SHP77 (cell line): ENCODE measurements around the gene CDT1.
"Not testable (repeated sequence)": the region's sequence is repeated elsewhere in the genome, so short reads cannot be mapped to it uniquely, and the experiment has no call there.

Source experiments
- DNase-seq, 2 experiments: peaks; one replicate each; lab custom pipeline; 2025; lab: John Stamatoyannopoulos, UW

Gene CDT1

DNA sequence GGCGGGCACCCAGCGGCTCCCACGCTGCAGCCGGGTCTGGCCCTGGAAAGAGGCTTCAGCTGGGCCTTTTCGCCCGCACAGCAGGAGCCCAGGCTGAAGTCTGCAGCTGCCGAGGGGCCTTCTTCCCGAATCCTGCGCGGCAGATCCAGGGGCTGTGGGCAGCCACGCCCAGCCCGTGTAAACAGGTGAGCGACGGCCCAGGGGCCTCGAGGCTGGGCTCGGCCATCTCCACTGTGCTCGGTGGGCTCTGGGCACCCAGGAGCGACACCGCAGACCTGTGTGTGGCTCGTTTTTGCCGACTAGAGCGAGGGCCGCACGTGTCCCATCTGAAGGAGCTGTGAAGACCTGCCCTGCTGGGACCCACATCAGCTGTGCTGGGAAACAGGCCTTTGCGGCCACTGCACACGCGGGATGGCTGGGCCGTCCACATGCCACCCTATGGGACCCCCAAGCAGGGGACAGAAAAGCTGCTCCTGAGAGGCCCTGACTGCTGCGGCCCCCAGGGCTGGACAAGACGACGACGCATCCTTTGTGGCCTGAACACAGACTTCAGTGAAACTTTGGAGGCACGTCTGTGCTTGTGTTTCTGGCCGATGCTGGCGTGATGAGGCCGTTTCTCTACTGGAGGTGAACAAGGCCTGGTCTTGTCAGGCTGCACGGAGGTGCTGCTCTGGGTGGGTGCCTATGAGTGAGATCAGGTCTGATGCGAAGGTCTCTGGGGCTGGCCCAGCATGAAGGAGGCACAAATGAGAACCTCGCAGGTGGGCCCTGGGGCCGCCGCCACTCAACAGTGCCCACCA lies 13.3 kb downstream of the CDT1 start:
- DNase-seq = no peak

- DNase-seq = no peak
These were observed 14.4 kb downstream of the CDT1 start for GRCh38 chr16:88817785-88818574.

GRCh38 chr16:88818575-88818874 lies 14.9 kb downstream of the CDT1 start:
- no peak for DNase-seq

- no peak for DNase-seq
These were observed 15.5 kb downstream of the CDT1 start for GRCh38 chr16:88819126-88819525.

DNA sequence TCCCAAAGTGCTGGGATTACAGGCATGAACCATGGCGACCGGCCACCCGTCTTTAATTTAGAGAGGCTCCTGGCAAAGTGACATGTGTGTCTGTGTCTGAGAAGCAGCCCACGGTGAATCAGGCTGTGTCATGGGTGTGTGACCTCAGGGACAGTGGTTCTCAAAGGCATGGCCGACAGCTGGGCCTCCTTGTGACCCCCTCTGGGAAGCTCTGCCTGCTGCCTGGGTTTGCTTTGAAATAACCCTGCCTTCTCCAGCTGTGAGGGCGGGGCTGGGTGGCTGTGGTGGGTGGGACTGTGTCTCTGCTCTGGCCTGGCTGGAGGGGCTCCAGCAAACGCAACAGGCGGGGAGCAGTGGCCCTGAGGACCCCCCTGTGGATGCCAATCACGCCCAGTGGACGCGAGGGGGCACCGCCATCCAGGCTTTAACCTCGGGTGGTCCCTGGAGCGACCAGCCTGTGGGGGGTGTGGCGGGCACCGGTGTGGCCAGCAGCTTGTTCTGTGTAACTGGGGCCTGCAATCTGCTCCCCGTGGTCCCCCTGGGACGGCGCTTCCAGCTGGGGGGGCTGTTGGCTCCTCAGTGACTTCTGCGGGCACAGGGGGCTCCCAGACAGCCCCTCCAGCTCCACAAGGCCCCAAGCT lies 16.9 kb downstream of the CDT1 start:
- no peak for DNase-seq

GRCh38 chr16:88821168-88821850 lies 17.7 kb downstream of the CDT1 start:
- no peak for DNase-seq

- DNase-seq = no peak
These were observed 18.9 kb downstream of the CDT1 start for GRCh38 chr16:88822281-88823040.

DNA sequence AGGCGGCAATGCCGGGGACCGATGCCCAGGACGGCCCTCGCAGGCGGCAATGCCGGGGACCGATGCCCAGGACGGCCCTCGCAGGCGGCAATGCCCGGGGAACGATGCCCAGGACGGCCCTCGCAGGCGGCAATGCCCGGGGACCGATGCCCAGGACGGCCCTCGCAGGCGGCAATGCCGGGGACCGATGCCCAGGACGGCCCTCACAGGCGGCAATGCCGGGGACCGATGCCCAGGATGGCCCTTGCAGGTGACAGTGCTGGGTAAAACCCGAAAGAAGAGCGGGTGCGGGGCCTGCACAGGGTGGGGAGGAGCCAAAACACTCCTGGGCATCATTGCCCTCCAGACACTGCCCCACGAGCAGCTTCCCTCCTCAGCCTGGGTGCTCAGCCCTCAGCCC lies 20.1 kb downstream of the CDT1 start:
- not testable (repeated sequence) for DNase-seq

DNA sequence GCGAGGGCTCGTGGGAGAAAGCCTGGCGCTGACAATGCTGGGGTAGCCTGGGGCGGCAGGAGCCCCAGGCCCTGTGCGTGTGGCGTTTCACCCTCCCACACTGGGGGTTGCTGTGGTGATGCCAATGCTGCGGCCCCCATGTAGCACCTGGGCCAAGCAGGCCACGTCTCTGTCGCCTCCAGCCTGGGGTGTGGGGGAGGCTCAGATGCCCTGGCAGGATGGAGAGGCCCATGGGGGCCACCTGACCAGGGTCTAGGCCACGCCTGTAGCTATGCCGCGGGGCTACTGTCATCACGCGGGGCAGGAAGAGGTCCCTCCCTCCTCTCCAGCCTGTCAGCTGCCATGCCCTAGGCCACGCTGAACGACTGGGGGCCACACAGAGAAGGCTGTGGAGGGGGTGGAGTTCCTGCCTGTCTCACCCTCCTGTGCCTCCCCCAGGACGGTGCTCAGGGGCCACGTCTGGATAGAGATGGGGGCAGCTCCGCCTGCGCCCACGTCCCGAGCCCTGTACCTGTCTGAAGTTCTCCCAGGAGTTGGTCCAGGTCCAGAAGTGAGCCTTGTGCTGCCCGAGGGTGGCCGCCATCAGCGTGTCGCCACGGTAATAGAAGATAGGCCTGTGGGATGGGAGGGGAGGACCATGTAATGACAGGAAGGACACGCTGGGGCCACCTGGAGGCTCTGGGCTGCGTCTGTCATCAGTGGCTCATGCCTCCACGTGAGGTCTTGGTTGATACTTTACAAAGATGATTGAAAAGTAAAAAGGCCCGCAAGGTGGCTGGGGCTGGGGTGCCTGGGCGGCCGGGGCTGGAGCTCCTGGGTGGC lies 20.9 kb downstream of the CDT1 start:
- DNase-seq = no peak

DNA sequence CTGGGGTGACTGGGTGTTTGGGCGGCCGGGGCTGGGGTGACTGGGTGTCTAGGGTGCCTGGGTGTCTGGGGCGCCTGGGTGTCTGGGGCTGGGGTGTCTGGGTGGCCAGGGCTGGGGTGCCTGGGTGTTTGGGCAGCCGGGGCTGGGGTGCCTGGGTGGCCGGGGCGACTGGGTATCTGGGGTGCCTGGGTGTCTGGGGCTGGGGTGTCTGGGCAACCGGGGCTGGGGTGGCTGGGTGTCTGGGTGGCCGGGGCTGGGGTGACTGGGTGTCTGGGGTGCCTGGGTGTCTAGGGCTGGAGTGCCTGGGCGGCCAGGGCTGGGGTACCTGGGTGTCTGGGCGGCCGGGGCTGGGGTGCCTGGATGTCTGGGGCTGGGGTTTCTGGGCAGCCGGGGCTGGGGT lies 21.6 kb downstream of the CDT1 start:
- DNase-seq = no peak

- DNase-seq = no peak
These were observed 22.7 kb downstream of the CDT1 start for GRCh38 chr16:88826070-88826840.

GRCh38 chr16:88827727-88828126 lies 24.1 kb downstream of the CDT1 start:
- DNase-seq = no peak

DNA sequence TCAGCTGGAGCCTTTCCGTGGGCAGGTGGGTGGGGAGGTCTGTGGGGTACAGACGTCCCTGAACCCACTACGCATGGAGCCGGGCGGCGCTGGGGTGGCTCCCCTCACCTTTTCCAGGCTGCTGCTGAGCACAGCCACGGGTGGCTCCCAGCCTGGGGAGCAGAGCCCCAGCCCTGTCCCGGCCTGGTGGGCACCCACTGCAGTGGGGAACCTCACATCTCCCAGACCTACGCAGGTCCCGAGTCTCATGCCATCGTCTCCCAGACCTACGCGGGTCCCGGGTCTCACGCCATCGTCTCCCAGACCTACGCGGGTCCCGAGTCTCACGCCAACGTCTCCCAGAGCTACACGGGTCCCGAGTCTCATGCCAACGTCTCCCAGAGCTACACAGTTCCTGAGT lies 25.1 kb downstream of the CDT1 start:
- no peak for DNase-seq

GRCh38 chr16:88830258-88830657 lies 26.7 kb downstream of the CDT1 start:
- no peak for DNase-seq

DNA sequence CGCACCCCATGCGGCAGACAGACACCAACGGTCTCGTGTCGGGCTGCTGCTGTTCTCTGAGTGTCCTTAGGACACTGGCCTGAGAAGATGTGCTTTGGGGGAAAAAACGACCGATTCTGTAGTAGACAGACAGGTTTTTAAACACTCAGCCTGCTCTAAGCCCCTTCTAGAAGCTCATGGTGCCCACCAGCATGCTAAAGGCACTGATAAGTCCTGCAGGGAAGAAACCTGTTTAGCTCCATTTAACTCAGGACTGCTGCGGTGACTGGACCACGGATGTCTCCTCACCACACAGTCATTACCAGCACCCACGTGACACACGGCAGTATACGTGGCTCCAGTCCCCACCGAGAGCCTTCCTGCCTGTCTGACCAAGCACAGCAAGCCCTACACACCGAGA lies 27.2 kb downstream of the CDT1 start:
- no peak for DNase-seq

DNA sequence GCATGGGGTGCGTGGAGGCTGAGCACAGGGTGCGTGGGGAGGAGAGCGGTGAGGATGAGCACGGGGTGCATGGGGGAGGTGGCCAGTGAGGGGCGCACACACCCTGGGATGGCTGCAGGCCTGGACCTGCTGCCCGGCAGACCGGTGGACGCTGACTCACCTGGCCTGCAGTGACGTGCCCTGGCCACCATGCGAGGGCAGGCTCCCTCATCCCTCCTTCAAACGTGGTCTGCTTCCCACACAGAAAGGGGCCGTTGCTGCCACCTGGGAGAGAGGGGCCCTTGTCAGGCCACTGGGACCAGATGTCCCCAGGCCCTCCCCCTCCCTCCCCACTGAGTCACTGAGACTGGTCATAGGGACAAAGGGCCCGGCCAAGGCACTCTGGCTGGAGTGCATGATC lies 28.2 kb downstream of the CDT1 start:
- DNase-seq = no peak

- no peak for DNase-seq
These were observed 29.5 kb downstream of the CDT1 start for GRCh38 chr16:88833086-88833485.

GRCh38 chr16:88834670-88835069 lies 31.1 kb downstream of the CDT1 start:
- no peak for DNase-seq

DNA sequence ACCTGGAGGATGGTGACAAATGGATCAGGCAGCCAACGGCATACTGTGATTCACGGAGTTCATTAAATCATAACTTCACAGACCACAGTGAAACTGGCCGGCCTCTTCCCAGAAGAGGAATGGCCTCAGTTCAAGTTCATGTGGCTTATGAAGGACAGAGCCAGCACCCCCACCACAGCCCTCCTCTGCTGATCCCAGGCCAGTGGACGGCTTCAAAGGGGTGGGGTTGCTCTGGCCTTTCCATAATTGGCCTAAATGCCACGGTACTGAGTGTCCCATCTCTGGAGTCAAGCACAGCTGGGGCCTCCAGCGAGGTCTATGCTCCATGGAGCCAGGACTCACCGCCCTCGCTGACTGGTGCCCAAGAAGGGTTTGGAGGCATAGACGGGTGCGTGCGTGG lies 31.8 kb downstream of the CDT1 start:
- DNase-seq = no peak

- no peak for DNase-seq
These were observed 32.2 kb downstream of the CDT1 start for GRCh38 chr16:88835818-88836217.
